Esophagus (tissue), 2 donors: ENCODE measurements around the gene FBP1. TPM values are rescaled to one million over a fixed set of nuclear protein-coding genes. Genes with fewer than 3 reads are reported as not detected.
A peak's percentile ranks its signal among the peaks of the same experiment; 100 is the strongest.

Experiments
- H3K27ac ChIP-seq, 2 donors: one replicate each; pipeline ENCODE4 v1.5.1; 2013; ENCODE audit warnings: low read depth in 2 of 2, mild to moderate bottlenecking in 2 of 2, inconsistent platforms in 1 of 2, low read length in 1 of 2, moderate library complexity in 1 of 2
- H3K27me3 ChIP-seq, 2 donors: one replicate each; pipeline ENCODE4 v1.6.1; 2013; ENCODE audit warnings: low read length in 2 of 2, control low read depth in 1 of 2, mild to moderate bottlenecking in 1 of 2; ENCODE audit not compliant: insufficient read depth in 2 of 2, control insufficient read depth in 1 of 2
- H3K36me3 ChIP-seq, 2 donors: one replicate each; pipeline ENCODE4 v1.6.1; 2013; ENCODE audit warnings: low read length in 1 of 2; ENCODE audit not compliant: control insufficient read depth in 2 of 2, insufficient read depth in 2 of 2
- H3K4me1 ChIP-seq, 2 donors: one replicate each; pipeline ENCODE4 v1.6.1; 2013; ENCODE audit warnings: low read length in 1 of 2; ENCODE audit not compliant: control insufficient read depth in 2 of 2, insufficient read depth in 2 of 2
- H3K4me3 ChIP-seq, 2 donors: one replicate each; pipeline ENCODE4 v1.5.1; 2013; ENCODE audit warnings: low read length in 2 of 2, mild to moderate bottlenecking in 2 of 2, low read depth in 1 of 2, moderate library complexity in 1 of 2
- H3K9me3 ChIP-seq, 2 donors: one replicate each; pipeline ENCODE4 v1.6.1; 2013; ENCODE audit warnings: mild to moderate bottlenecking in 2 of 2, low read depth in 1 of 2, low read length in 1 of 2, moderate library complexity in 1 of 2; ENCODE audit not compliant: control insufficient read depth in 2 of 2, insufficient read depth in 1 of 2
- WGBS, 2 donors: extraction: QIAGEN DNeasy Blood & Tissue Kit; methylation state at CpG; one replicate each; pipeline ENCODE4 v1.1.7; 2013; 5-methylcytosine and 5-hydroxymethylcytosine counted together
- polyA plus RNA-seq, 2 donors: library from polyadenylated mRNA; stranded (reverse); fragments of 200-250 nt; gene quantifications; one replicate each; pipeline ENCODE4 v1.2.3, GENCODE V29; 2013
- donor health status: healthy with polysubstance abuse.
- donor health status: Bipolar disorder and iron deficiency.

The FBP1 gene
- 1 to 10 TPM; 1.4 to 5.7 TPM for polyA plus RNA-seq

GRCh38 chr9:94639061-94639998 lies at the start of gene FBP1:
TSS of gene FBP1 (minus strand) at chr9:94639518. CDS start at chr9:94639310, 208 bp downstream.
- peaks cover 5 to 8% of the 10 kb centered on the region in 2 donors for H3K4me1 ChIP-seq
- no peak within 1 kb of the TSS for H3K27ac ChIP-seq

GRCh38 chr9:94687451-94687850 lies 48.1 kb upstream of the FBP1 start:
- Histone ChIP-seq H3K27ac (no peak overlapping the region), H3K36me3 (no peaks in the 10 kb centered on the region)
- WGBS, 2 donors = 47 to 60% methylated on average over 2 of the region's 2 CpGs

More at GRCh38 chr9:94639061-94639998, at the start of gene FBP1:
- Histone ChIP-seq H3K9me3 (no peaks in the 10 kb centered on the region), H3K36me3 (no peaks in the 10 kb centered on the region), H3K27me3 (no peaks in the 10 kb centered on the region), H3K4me3 (peak within 1 kb of the TSS; percentile 53 to 59)
- WGBS, 2 donors = 4 to 6% methylated on average over 69 to 79 of the region's 79 CpGs

GRCh38 chr9:94685359-94685758 lies 46.0 kb upstream of the FBP1 start:
- Histone ChIP-seq H3K4me1 (no peaks in the 10 kb centered on the region), H3K4me3 (no peak overlapping the region), H3K9me3 (no peaks in the 10 kb centered on the region), H3K36me3 (no peaks in the 10 kb centered on the region), H3K27ac (no peak overlapping the region), H3K27me3 (no peaks in the 10 kb centered on the region)
- WGBS, 2 donors = 84 to 85% methylated on average over 2 of the region's 2 CpGs

More at GRCh38 chr9:94687451-94687850, 48.1 kb upstream of the FBP1 start:
- Histone ChIP-seq H3K9me3 (no peaks in the 10 kb centered on the region), H3K27me3 (no peaks in the 10 kb centered on the region), H3K4me3 (no peak overlapping the region), H3K4me1 (no peaks in the 10 kb centered on the region)

DNA sequence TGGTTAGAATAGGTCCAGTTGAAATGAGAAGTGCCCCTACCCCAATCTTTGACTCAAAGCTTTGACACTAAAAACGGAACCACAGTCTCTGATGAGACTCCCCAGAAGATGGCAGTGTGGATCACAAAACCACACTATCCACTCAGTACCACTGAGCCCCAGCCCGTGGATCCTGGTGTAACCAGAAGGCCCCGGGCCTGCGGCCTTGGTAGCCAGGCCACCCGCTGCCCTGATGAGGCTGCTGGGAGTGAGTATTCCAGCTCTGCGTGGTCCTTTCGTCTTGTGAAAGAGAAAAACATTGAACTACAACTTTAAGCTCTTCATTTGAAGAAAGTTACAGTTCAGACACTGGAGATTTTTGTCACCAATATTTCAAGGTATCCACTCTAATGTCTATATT lies 42.2 kb upstream of the FBP1 start:
- no peak overlapping the region for H3K4me3 ChIP-seq
- no peaks in the 10 kb centered on the region for H3K9me3 ChIP-seq
- H3K27me3 ChIP-seq = no peaks in the 10 kb centered on the region
- H3K27ac ChIP-seq = peak overlapping the region in 1 of 2 donors; percentile 18
- no peaks in the 10 kb centered on the region for H3K36me3 ChIP-seq
- H3K4me1 ChIP-seq = no peaks in the 10 kb centered on the region
- WGBS, 2 donors = 7 to 11% methylated on average over 7 of the region's 7 CpGs

GRCh38 chr9:94680621-94681020 lies 41.3 kb upstream of the FBP1 start:
- H3K4me3 ChIP-seq = no peak overlapping the region
- H3K9me3 ChIP-seq = no peaks in the 10 kb centered on the region
- no peak overlapping the region for H3K27ac ChIP-seq
- no peaks in the 10 kb centered on the region for H3K27me3 ChIP-seq
- 69 to 77% methylated on average over 2 of the region's 2 CpGs for WGBS, 2 donors
- no peaks in the 10 kb centered on the region for H3K36me3 ChIP-seq
- H3K4me1 ChIP-seq = no peaks in the 10 kb centered on the region

GRCh38 chr9:94680020-94680419 lies 40.7 kb upstream of the FBP1 start:
- H3K4me1 ChIP-seq = no peaks in the 10 kb centered on the region
- H3K27me3 ChIP-seq = no peaks in the 10 kb centered on the region
- H3K36me3 ChIP-seq = no peaks in the 10 kb centered on the region
- 75 to 92% methylated on average over 1 of the region's 1 CpG for WGBS, 2 donors
- no peak overlapping the region for H3K27ac ChIP-seq
- H3K9me3 ChIP-seq = no peaks in the 10 kb centered on the region
- no peak overlapping the region for H3K4me3 ChIP-seq

- H3K4me3 ChIP-seq = no peak overlapping the region
- no peaks in the 10 kb centered on the region for H3K27me3 ChIP-seq
- no peaks in the 10 kb centered on the region for H3K4me1 ChIP-seq
- no peak overlapping the region for H3K27ac ChIP-seq
- 81 to 84% methylated on average over 8 of the region's 8 CpGs for WGBS, 2 donors
- no peaks in the 10 kb centered on the region for H3K9me3 ChIP-seq
- H3K36me3 ChIP-seq = no peaks in the 10 kb centered on the region
Measured at GRCh38 chr9:94679587-94679986, 40.3 kb upstream of the FBP1 start.

GRCh38 chr9:94677929-94678328 lies 38.6 kb upstream of the FBP1 start:
- no peak overlapping the region for H3K4me3 ChIP-seq
- 58 to 62% methylated on average over 4 of the region's 4 CpGs for WGBS, 2 donors
- no peaks in the 10 kb centered on the region for H3K9me3 ChIP-seq
- no peaks in the 10 kb centered on the region for H3K4me1 ChIP-seq
- H3K27ac ChIP-seq = no peak overlapping the region
- H3K36me3 ChIP-seq = no peaks in the 10 kb centered on the region
- no peaks in the 10 kb centered on the region for H3K27me3 ChIP-seq

GRCh38 chr9:94676446-94677131 lies 37.3 kb upstream of the FBP1 start:
- Histone ChIP-seq H3K9me3 (no peaks in the 10 kb centered on the region), H3K36me3 (no peaks in the 10 kb centered on the region), H3K27me3 (no peaks in the 10 kb centered on the region), H3K4me1 (no peaks in the 10 kb centered on the region), H3K27ac (no peak overlapping the region), H3K4me3 (no peak overlapping the region)
- 91 to 98% methylated on average over 9 of the region's 9 CpGs for WGBS, 2 donors
